DOHH2 (cell line): ENCODE data around the gene VPS45.

Experiments
- H3F3A ChIP-seq: fragments of 200-600 bp; sonication (generic), shearing (Covaris generic); 2 replicates; pipeline ENCODE4 v1.6.0; 2016; ENCODE audit warnings: antibody characterized with exemption, mild to moderate bottlenecking; ENCODE audit not compliant: control insufficient read depth, insufficient read depth
- H3K27ac ChIP-seq: fragments of 200-600 bp; sonication (generic); 2 replicates; pipeline ENCODE4 v1.5.1; 2014; ENCODE audit warnings: low read depth, mild to moderate bottlenecking, low read length, moderate library complexity
- H3K27me3 ChIP-seq: fragments of 200-600 bp; sonication (generic); 2 replicates; pipeline ENCODE4 v1.6.1; 2014; ENCODE audit warnings: mild to moderate bottlenecking, low read length, mixed read lengths; ENCODE audit not compliant: control insufficient read depth
- H3K36me3 ChIP-seq: fragments of 200-600 bp; sonication (generic); 2 replicates; pipeline ENCODE4 v1.6.1; 2014; ENCODE audit warnings: mild to moderate bottlenecking, low read length, moderate library complexity, mixed read lengths; ENCODE audit not compliant: control insufficient read depth
- H3K4me1 ChIP-seq: fragments of 200-600 bp; sonication (generic); 2 replicates; pipeline ENCODE4 v1.6.1; 2014; ENCODE audit warnings: mild to moderate bottlenecking, low read length, mixed read lengths; ENCODE audit not compliant: control insufficient read depth
- H3K4me2 ChIP-seq: fragments of 200-600 bp; sonication (generic); 2 replicates; pipeline ENCODE4 v1.6.0; 2014; ENCODE audit warnings: mild to moderate bottlenecking, low read length, moderate library complexity
- H3K4me3 ChIP-seq: fragments of 200-600 bp; sonication (generic); 2 replicates; pipeline ENCODE4 v1.5.1; 2014; ENCODE audit warnings: mild to moderate bottlenecking, low read length, mixed read lengths
- H3K79me2 ChIP-seq: fragments of 200-600 bp; sonication (generic); 2 replicates; pipeline ENCODE4 v1.6.1; 2014; ENCODE audit warnings: mild to moderate bottlenecking, low read length, mixed read lengths; ENCODE audit not compliant: control insufficient read depth
- H3K9me2 ChIP-seq: fragments of 200-600 bp; sonication (generic); replicated peaks from 2 replicates; pipeline ENCODE4 v1.6.1; 2014; ENCODE audit warnings: mild to moderate bottlenecking, low read length, mixed read lengths; ENCODE audit not compliant: control insufficient read depth
- H3K9me3 ChIP-seq: fragments of 200-600 bp; sonication (generic); 2 replicates; pipeline ENCODE4 v1.6.1; 2014; ENCODE audit warnings: antibody characterized with exemption, low read length, mixed read lengths; ENCODE audit not compliant: control insufficient read depth, insufficient read depth
- H4K20me1 ChIP-seq: fragments of 200-600 bp; sonication (generic); 2 replicates; pipeline ENCODE4 v1.6.0; 2014; ENCODE audit warnings: low read depth, mild to moderate bottlenecking, antibody characterized with exemption, low read length, moderate library complexity; ENCODE audit not compliant: control insufficient read depth, insufficient read depth
- CTCF ChIP-seq: fragments of 200-600 bp; sonication (generic); IDR thresholded peaks from one replicate; pipeline ENCODE4 v1.5.1; 2014; ENCODE audit warnings: antibody characterized with exemption, mild to moderate bottlenecking, low read depth, low read length; ENCODE audit not compliant: poor library complexity, severe bottlenecking
- EZH2phosphoT487 ChIP-seq: fragments of 200-600 bp; sonication (generic); IDR thresholded peaks from 2 replicates; pipeline ENCODE4 v1.6.1; 2017; ENCODE audit warnings: borderline replicate concordance, mild to moderate bottlenecking, antibody characterized with exemption, low read length, moderate library complexity, mixed read lengths

VPS45 gene

GRCh38 chr1:150069923-150070322 lies 2.3 kb downstream of the VPS45 start:
- H3K9me3 ChIP-seq: no peaks in the 10 kb centered on the region
- no peak overlapping the region for H3K4me2 ChIP-seq
- no peaks in the 10 kb centered on the region for H3K9me2 ChIP-seq
- H4K20me1 ChIP-seq: no peaks in the 10 kb centered on the region
- peaks cover 32% of the 10 kb centered on the region for H3K79me2 ChIP-seq
- H3K27ac ChIP-seq: no peak overlapping the region
- H3K4me1 ChIP-seq: peaks cover 27% of the 10 kb centered on the region
- TF ChIP-seq CTCF: no peak
- no peak for TF ChIP-seq EZH2phosphoT487
- peaks cover 4% of the 10 kb centered on the region; the same call in 1 of the 2 replicates for H3F3A ChIP-seq
- H3K4me3 ChIP-seq: no peak overlapping the region
- peaks cover 13% of the 10 kb centered on the region for H3K36me3 ChIP-seq
- no peaks in the 10 kb centered on the region for H3K27me3 ChIP-seq

DNA sequence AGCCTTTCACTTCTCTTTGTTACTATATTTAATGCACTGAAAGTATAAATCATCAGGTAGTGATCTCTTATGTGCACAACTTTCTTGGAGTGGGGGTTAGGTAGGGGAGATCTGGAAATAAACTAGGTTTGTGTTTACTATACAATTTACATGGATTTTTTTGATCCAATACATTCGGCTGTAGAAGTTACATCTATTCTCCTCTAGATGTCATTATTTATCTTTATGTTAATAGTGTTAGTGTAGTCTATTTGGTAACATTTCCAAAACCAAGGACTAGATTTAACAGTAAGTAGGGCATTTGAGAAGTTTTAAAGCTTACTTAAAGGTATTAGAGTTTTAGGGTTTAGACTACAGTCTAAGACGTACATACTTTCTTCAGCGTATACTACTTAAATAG lies 5.4 kb downstream of the VPS45 start:
- Histone ChIP-seq H3K9me2 (no peaks in the 10 kb centered on the region), H3K4me2 (no peak overlapping the region), H3F3A (peaks cover 4% of the 10 kb centered on the region; the same call in 1 of the 2 replicates)

GRCh38 chr1:150073516-150073915 lies 5.9 kb downstream of the VPS45 start:
- Histone ChIP-seq H4K20me1 (no peaks in the 10 kb centered on the region), H3K27me3 (no peaks in the 10 kb centered on the region), H3K79me2 (peaks cover 5% of the 10 kb centered on the region), H3K4me1 (peaks cover 7% of the 10 kb centered on the region), H3F3A (peaks cover 4% of the 10 kb centered on the region; the same call in 1 of the 2 replicates), H3K9me3 (no peaks in the 10 kb centered on the region), H3K27ac (no peak overlapping the region), H3K4me2 (no peak overlapping the region), H3K9me2 (no peaks in the 10 kb centered on the region), H3K4me3 (no peak overlapping the region), H3K36me3 (peaks cover 21% of the 10 kb centered on the region)
- TF ChIP-seq EZH2phosphoT487 (no peak), CTCF (no peak)

More for the DNA sequence above, 5.4 kb downstream of the VPS45 start:
- H3K9me3 ChIP-seq: no peaks in the 10 kb centered on the region
- peaks cover 18% of the 10 kb centered on the region for H3K36me3 ChIP-seq
- H4K20me1 ChIP-seq: no peaks in the 10 kb centered on the region
- no peak overlapping the region for H3K27ac ChIP-seq
- H3K4me3 ChIP-seq: no peak overlapping the region
- peaks cover 10% of the 10 kb centered on the region for H3K79me2 ChIP-seq
- H3K27me3 ChIP-seq: no peaks in the 10 kb centered on the region
- TF ChIP-seq EZH2phosphoT487 (no peak), CTCF (peak; percentile 64)
- peaks cover 11% of the 10 kb centered on the region for H3K4me1 ChIP-seq

DNA sequence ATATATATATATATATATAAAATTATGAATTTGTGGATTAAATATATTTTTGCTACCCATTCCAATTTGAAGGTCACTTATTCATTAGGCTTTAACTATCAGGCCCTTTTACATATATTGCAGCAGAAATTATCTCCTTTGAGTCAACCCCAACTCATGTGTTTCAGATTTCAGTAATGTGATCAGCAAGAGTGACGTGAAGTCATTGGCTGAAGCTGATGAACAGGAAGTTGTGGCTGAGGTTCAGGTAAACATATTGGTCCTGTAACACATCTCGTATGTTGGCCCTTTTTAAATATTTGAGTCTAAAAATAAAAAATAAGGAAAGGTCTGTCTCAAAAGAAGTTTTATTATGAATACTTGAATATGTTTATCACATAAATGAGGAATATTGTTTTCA lies 8.5 kb downstream of the VPS45 start:
- H3K36me3 ChIP-seq: peaks cover 22% of the 10 kb centered on the region
- H3K4me2 ChIP-seq: no peak overlapping the region
- H3K9me3 ChIP-seq: no peaks in the 10 kb centered on the region
- no peaks in the 10 kb centered on the region for H3K79me2 ChIP-seq
- H3K9me2 ChIP-seq: no peaks in the 10 kb centered on the region
- H3K27ac ChIP-seq: no peak overlapping the region
- no peaks in the 10 kb centered on the region for H4K20me1 ChIP-seq
- H3F3A ChIP-seq: peaks cover 4% of the 10 kb centered on the region; the same call in 1 of the 2 replicates
- H3K4me3 ChIP-seq: no peak overlapping the region
- peaks cover 9% of the 10 kb centered on the region for H3K4me1 ChIP-seq
- H3K27me3 ChIP-seq: no peaks in the 10 kb centered on the region
- TF ChIP-seq CTCF (no peak), EZH2phosphoT487 (no peak)
